Body of pancreas (tissue), 4 donors: ENCODE data around the gene OBP2A. TPM values are rescaled to one million over a fixed set of nuclear protein-coding genes. Genes with fewer than 3 reads are reported as not detected.

Experiments
- ATAC-seq: fragments of 150-250 bp; one replicate; pipeline ENCODE4 v1.9.1; 2016
- DNase-seq, 4 donors: peaks; one replicate each; pipeline ENCODE4 v3.0.0-alpha.2; 2019
- H3K27ac ChIP-seq, 4 donors: fragments of 200-600 bp; sonication (generic); 1 replicate in 3 of 4; 2 replicates in 1 of 4; pipeline versions ENCODE4 v1.5.1 to v1.6.1; 2016 to 2019; ENCODE audit warnings: mild to moderate bottlenecking in 1 of 4, mixed read lengths in 1 of 4, moderate library complexity in 1 of 4
- H3K27me3 ChIP-seq, 2 donors: fragments of 200-600 bp; sonication (generic); one replicate each; pipeline ENCODE4 v1.6.0; 2016; ENCODE audit warnings: mild to moderate bottlenecking in 1 of 2
- H3K36me3 ChIP-seq, 2 donors: fragments of 200-600 bp; sonication (generic); replicated peaks in 1 of 2; 2 replicates each; pipeline ENCODE4 v1.5.1; 2016; ENCODE audit warnings: low read depth in 2 of 2; ENCODE audit not compliant: insufficient read depth in 1 of 2
- H3K4me1 ChIP-seq: fragments of 200-600 bp; sonication (generic); one replicate; pipeline ENCODE4 v1.6.0; 2016
- H3K4me3 ChIP-seq, 2 donors: fragments of 200-600 bp; sonication (generic); 1 replicate in 1 of 2; 2 replicates in 1 of 2; pipeline ENCODE4 v1.5.1; 2016 to 2019
- H3K9me3 ChIP-seq, 3 donors: fragments of 200-600 bp; sonication (generic); 1 replicate in 2 of 3; 2 replicates in 1 of 3; pipeline ENCODE4 v1.5.1; 2016
- POLR2A ChIP-seq, 3 donors: fragments of 450-650 bp; IDR thresholded peaks; one replicate each; pipeline ENCODE4 v1.6.1; 2016; ENCODE audit warnings: antibody characterized with exemption in 3 of 3, mild to moderate bottlenecking in 2 of 3
- WGBS, 2 donors: methylation state at CpG; one replicate each; pipeline ENCODE4 v1.1.5; 2017; 5-methylcytosine and 5-hydroxymethylcytosine counted together
- intact Hi-C: fragments of 100-400 bp; cut with DNase I; formaldehyde crosslinking; loops from one replicate; pipeline ENCODE4 v1.15.1; 2023
- total RNA-seq, 2 donors: library from RNA; depleted of rRNA; stranded (reverse); fragments of >200 nt; gene quantifications; one replicate each; pipeline ENCODE4 v1.1.0, GENCODE V29; 2016
- TF ChIP-seq, protein P1 (sequence below), 7 experiments: fragments of 450-650 bp in 4 of 7; fragments of 200-600 bp in 3 of 7; sonication (generic) in 3 of 7; IDR thresholded peaks; one replicate each; pipeline ENCODE4 v1.5.1; 2016 to 2019; ENCODE audit warnings: antibody characterized with exemption in 7 of 7

The OBP2A gene
- total RNA-seq, 2 donors from 2014 or later: not detected

DNA sequence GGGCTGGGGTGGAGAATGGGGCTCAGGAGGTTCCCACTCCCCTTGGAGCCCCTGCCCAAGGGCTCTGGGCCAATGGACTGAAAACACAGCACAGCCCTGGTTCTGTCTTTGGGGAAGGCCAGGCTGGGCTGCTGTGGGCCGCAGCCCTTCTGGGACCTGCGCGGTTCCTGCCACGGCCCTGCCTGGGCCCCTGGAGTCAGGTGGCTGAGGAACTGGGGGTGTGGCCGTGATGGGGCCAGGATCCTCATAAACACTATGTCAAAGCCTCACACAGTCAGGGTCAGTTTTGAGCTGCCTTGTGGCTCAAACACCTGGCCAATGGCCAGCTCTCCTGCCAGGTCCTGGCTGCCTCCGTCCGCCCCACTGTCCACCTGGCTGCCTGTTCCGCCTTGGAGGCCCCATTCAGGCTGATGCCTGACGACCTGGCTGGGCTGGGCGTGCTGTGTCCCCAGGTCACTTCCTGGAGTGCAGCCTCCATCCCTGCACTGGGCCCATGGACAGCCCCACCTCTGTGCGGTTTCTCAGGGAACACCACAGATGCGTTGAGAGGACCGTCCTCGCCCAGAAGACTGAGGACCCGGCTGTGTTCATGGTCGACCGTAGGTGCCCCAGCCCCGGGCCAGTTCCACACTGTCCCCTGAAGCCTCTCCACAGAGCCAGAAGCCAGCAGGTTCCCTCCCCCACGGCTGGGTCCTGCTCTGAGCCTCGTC is 43.1 kb downstream of the OBP2A start:
- Histone ChIP-seq H3K9me3 (no peaks in the 10 kb centered on the region), H3K4me1 (no peaks in the 10 kb centered on the region), H3K4me3 (no peak overlapping the region), H3K36me3 (no peaks in the 10 kb centered on the region), H3K27me3 (no peaks in the 10 kb centered on the region), H3K27ac (no peak overlapping the region)
- TF ChIP-seq POLR2A (IDR thresholded peaks at IDR 0.05): no peak
- TF ChIP-seq, protein P1, sequence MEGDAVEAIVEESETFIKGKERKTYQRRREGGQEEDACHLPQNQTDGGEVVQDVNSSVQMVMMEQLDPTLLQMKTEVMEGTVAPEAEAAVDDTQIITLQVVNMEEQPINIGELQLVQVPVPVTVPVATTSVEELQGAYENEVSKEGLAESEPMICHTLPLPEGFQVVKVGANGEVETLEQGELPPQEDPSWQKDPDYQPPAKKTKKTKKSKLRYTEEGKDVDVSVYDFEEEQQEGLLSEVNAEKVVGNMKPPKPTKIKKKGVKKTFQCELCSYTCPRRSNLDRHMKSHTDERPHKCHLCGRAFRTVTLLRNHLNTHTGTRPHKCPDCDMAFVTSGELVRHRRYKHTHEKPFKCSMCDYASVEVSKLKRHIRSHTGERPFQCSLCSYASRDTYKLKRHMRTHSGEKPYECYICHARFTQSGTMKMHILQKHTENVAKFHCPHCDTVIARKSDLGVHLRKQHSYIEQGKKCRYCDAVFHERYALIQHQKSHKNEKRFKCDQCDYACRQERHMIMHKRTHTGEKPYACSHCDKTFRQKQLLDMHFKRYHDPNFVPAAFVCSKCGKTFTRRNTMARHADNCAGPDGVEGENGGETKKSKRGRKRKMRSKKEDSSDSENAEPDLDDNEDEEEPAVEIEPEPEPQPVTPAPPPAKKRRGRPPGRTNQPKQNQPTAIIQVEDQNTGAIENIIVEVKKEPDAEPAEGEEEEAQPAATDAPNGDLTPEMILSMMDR (IDR thresholded peaks at IDR 0.05): no peak
- intact Hi-C loops: no loop called here
- ATAC-seq (no peak), DNase-seq (no peak)
- 71% methylated on average over 18 of the region's 20 CpGs; no CpG with 5 or more reads in 1 of the 2 donors for WGBS, 2 donors

DNA sequence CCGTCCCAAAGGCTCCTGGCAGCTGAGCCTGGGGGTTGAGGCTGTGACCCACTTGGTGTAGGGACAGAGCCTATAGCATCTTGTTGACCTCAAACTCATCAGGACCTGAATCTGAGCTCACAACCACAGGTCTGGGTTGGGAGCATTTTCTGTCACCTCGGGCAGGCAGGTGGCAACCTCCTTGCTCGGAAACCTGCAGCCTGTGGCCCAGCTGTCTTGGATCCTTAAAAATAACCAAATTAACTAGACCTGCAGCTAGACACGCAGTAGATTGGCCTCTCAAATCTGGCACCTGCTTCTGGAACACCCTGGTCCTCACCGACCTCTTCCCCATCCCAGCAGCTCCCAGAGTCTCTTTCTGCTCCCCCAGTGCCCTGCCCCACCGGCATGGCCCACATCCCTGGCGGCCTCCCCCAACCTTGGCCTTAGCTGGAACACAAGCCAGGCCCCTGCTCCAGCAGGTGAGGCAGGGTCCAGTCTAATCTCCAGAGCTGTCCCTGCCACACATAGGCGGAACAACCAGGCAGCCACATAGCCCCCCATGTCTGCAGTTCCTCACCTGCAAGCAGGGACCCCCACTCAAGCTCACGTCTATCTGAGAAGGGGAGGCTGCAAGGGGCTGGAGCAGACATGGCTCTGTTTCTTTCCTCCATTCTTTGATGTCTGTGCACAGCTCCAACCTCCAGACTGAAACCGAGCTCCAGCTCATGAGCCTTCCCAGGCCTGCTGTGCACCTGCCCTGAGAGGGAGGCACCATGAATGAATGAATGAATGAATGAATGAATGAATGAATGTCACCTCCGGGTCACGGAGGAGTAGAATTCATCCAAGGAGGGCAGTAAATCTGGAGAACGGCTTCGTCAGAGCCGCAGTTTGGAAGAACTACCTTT is 43.9 kb downstream of the OBP2A start:
- no peak overlapping the region for H3K4me3 ChIP-seq
- no peaks in the 10 kb centered on the region for H3K9me3 ChIP-seq
- H3K36me3 ChIP-seq: no peaks in the 10 kb centered on the region
- ATAC-seq: no peak
- 52 to 62% methylated on average over 9 to 14 of the region's 15 CpGs for WGBS, 2 donors
- DNase-seq: no peak
- H3K4me1 ChIP-seq: no peaks in the 10 kb centered on the region
- H3K27ac ChIP-seq: no peak overlapping the region
- intact Hi-C loops: no loop called here
- TF ChIP-seq POLR2A (IDR thresholded peaks at IDR 0.05): no peak
- TF ChIP-seq, protein P1 (IDR thresholded peaks at IDR 0.05): no peak
- no peaks in the 10 kb centered on the region for H3K27me3 ChIP-seq

DNA sequence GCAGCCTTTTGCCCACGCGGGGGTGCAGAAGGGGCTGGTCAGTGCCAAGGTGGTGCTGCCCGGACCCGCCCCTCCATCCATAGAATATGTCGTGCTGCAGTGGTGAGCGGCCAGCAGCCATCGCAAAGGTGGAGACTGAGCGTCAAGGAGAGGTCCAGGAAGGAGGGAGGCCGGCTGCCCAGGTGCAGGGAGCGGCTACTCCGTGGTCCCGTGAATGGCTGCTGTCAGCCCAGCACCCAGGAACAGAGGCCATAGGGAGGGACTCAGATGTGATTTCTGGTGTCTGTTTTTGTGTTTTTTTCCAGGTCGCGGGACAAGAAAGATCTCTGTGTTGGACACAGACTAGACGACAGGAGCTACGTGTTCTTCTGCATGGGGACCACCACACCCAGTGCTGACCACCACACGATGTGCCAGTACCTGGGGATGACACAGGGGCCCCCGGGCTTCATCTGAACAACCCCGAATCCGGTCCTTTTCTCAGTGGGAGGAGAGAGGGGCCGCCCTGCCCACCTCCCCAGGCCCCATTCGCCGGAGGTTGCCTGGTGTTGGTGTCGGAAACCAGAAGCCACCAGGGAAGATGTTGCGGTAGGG is 44.7 kb downstream of the OBP2A start:
- TF ChIP-seq, protein P1 (IDR thresholded peaks at IDR 0.05): no peak
- TF ChIP-seq POLR2A (IDR thresholded peaks at IDR 0.05): no peak
- DNase-seq (no peak), ATAC-seq (no peak)
- intact Hi-C loops: no loop called here
- Histone ChIP-seq H3K4me1 (no peaks in the 10 kb centered on the region), H3K36me3 (no peaks in the 10 kb centered on the region), H3K9me3 (no peaks in the 10 kb centered on the region), H3K4me3 (no peak overlapping the region), H3K27ac (no peak overlapping the region), H3K27me3 (no peaks in the 10 kb centered on the region)
- WGBS, 2 donors: 59 to 68% methylated on average over 10 to 24 of the region's 25 CpGs

DNA sequence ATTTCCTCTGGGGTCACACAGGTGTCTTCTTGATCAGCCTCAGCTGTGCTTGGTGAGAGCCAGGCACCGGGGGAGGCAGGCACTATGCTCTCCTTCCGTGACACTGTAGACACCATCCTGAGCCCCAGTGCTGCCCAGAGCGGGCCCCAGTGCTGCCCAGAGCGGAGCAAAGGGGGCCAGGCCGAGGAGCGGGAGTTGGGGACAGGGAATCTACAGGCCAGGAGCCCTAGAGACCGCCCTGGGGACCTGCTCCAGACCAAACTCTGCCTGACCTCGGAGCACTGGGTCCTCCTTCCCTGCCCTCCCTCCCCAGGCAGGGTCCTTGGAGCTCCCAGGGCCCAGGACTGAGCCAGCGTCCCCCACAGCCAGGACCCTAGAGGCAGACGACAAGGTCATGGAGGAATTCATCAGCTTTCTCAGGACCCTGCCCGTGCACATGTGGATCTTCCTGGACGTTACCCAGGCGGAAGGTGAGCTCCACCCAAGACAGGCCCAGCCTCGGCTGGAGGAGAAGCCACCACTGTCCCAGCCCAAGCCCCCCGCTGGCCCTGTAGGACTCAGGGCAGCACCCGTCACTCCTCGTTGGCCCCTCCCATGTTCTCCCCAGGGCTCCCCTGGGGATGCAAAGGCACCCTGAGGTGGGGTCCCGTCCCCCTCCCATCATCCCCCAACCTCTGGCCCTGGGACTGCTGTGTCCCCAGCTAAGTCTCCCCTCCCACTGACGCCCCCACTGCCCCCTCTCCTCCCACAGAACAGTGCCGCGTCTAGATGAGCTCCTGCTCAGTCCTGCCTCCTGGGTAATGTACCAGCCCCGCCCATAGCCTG is 45.8 kb downstream of the OBP2A start:
- no peak for DNase-seq
- TF ChIP-seq, protein P1 (IDR thresholded peaks at IDR 0.05): no peak
- no peak for TF ChIP-seq POLR2A (IDR thresholded peaks at IDR 0.05)
- ATAC-seq: no peak

More for the DNA sequence above, 45.8 kb downstream of the OBP2A start:
- intact Hi-C loops: no loop called here
- no peaks in the 10 kb centered on the region for H3K36me3 ChIP-seq
- H3K27me3 ChIP-seq: no peaks in the 10 kb centered on the region
- WGBS, 2 donors: 51 to 58% methylated on average over 10 to 22 of the region's 22 CpGs
- no peaks in the 10 kb centered on the region for H3K4me1 ChIP-seq
- no peak overlapping the region for H3K4me3 ChIP-seq
- no peaks in the 10 kb centered on the region for H3K9me3 ChIP-seq
- H3K27ac ChIP-seq: no peak overlapping the region
